Suprapubic skin (tissue), 4 donors: ENCODE results near the gene DMAC1.

ENCODE experiments used
- CTCF ChIP-seq, 2 donors: fragments of 200-600 bp in 1 of 2; fragments of 450-650 bp in 1 of 2; sonication (generic) in 1 of 2; IDR thresholded peaks; one replicate each; pipeline ENCODE4 v1.5.1; 2016 to 2019; ENCODE audit warnings: antibody characterized with exemption in 2 of 2, mild to moderate bottlenecking in 1 of 2, moderate library complexity in 1 of 2
- EP300 ChIP-seq: sonication (generic); formaldehyde crosslinking; IDR thresholded peaks from one replicate; pipeline ENCODE4 v1.6.1; 2017; ENCODE audit warnings: antibody characterized with exemption
- POLR2A ChIP-seq, 2 donors: fragments of 450-650 bp; IDR thresholded peaks; one replicate each; pipeline ENCODE4 v1.6.1; 2017; ENCODE audit warnings: antibody characterized with exemption in 2 of 2, mild to moderate bottlenecking in 2 of 2, moderate library complexity in 2 of 2
- POLR2AphosphoS5 ChIP-seq, 3 donors: sonication (generic); formaldehyde crosslinking; IDR thresholded peaks; one replicate each; pipeline ENCODE4 v1.6.1; 2017; ENCODE audit warnings: antibody characterized with exemption in 3 of 3

- TF ChIP-seq POLR2A (IDR thresholded peaks at IDR 0.05) (no peak), CTCF (IDR thresholded peaks at IDR 0.05) (no peak), POLR2AphosphoS5 (IDR thresholded peaks at IDR 0.05) (no peak), EP300 (no peak)
Observed at GRCh38 chr9:7819984-7820383, 20.4 kb upstream of the DMAC1 start.
